A549 (cell line): ENCODE results near the gene ADORA2B. TPM values are rescaled to one million over a fixed set of nuclear protein-coding genes. Genes with fewer than 3 reads are reported as not detected.

ENCODE experiments used
- ATAC-seq, 2 experiments: fragments of 200-7000 bp in 1 of 2; fragments of >200 bp in 1 of 2; cut with Nextera tagmentation in 1 of 2; cut with Tn5 transposase in 1 of 2; 3 replicates each; pipeline versions ENCODE4 v1.8.0 to v1.9.1; 2018 to 2020; ENCODE audit warnings: mild to moderate bottlenecking in 1 of 2, moderate library complexity in 1 of 2
- CTCF ChIA-PET: fragments of 300-600 bp; sonication (Branson Sonifier 250); formaldehyde crosslinking; extraction: SDS; loops from one replicate; lab custom pipeline; 2021; ENCODE audit warnings: antibody characterized with exemption, inconsistent platforms; lab: Yijun Ruan, JAX
- POLR2A ChIA-PET: fragments of 350-600 bp; formaldehyde crosslinking; extraction: SDS; loops from one replicate; lab custom pipeline; 2021; ENCODE audit warnings: antibody characterized with exemption, inconsistent platforms; lab: Yijun Ruan, JAX
- DNase-seq, 2 experiments: peaks; one replicate each; pipeline versions ENCODE4 v3.0.0 to v3.0.0-alpha.2; 2011 to 2016; ENCODE audit warnings: low read depth in 1 of 2, low spot score in 1 of 2
- FAIRE-seq: peaks from 2 replicates; lab custom pipeline; 2011; peaks lifted over from hg19 to GRCh38; lab: Jason Lieb, UNC
- H3K27ac ChIP-seq, 2 experiments: fragments of >200 bp; sonication (Bioruptor Twin); formaldehyde crosslinking; 3 replicates each; pipeline ENCODE4 v1.5.1; 2016 to 2017
- H3K4me1 ChIP-seq: fragments of >200 bp; sonication (Bioruptor Twin); formaldehyde crosslinking; 3 replicates; pipeline ENCODE4 v1.6.1; 2016
- H3K4me2 ChIP-seq: fragments of >200 bp; sonication (Bioruptor Twin); formaldehyde crosslinking; 3 replicates; pipeline ENCODE4 v1.6.1; 2016
- H3K4me3 ChIP-seq: fragments of >200 bp; sonication (Bioruptor Twin); formaldehyde crosslinking; 3 replicates; pipeline ENCODE4 v1.5.1; 2016
- H3K9me3 ChIP-seq: fragments of >200 bp; sonication (Bioruptor Twin); formaldehyde crosslinking; 3 replicates; pipeline ENCODE4 v1.6.1; 2016
- CBX2 ChIP-seq: fragments of 200-600 bp; sonication (generic); IDR thresholded peaks from 2 replicates; pipeline ENCODE4 v1.6.1; 2016; ENCODE audit warnings: low read depth, mild to moderate bottlenecking, borderline replicate concordance
- CHD2 ChIP-seq: fragments of 150-350 bp; IDR thresholded peaks from 2 replicates; pipeline ENCODE4 v1.6.1; 2014; ENCODE audit warnings: low read length; ENCODE audit not compliant: partially characterized antibody
- CHD4 ChIP-seq: fragments of 200-600 bp; sonication (generic); IDR thresholded peaks from 2 replicates; pipeline ENCODE4 v1.6.1; 2016; ENCODE audit warnings: antibody characterized with exemption, mild to moderate bottlenecking, borderline replicate concordance
- HDAC2 ChIP-seq: fragments of 200-600 bp; sonication (generic); IDR thresholded peaks from 2 replicates; pipeline ENCODE4 v1.6.1; 2016
- HEYL ChIP-seq: fragments of 250-450 bp; sonication (Bioruptor Pico); IDR thresholded peaks from 2 replicates; pipeline ENCODE4 v1.8.0; 2021; ENCODE audit warnings: mild to moderate bottlenecking, moderate library complexity
- HOXA7 ChIP-seq: fragments of 250-450 bp; sonication (Bioruptor Pico); IDR thresholded peaks from 2 replicates; pipeline ENCODE4 v1.5.0; 2020; ENCODE audit warnings: mild to moderate bottlenecking, moderate library complexity
- HOXB5 ChIP-seq: fragments of 250-450 bp; sonication (Bioruptor Pico); IDR thresholded peaks from 2 replicates; pipeline ENCODE4 v1.5.0; 2020; ENCODE audit warnings: mild to moderate bottlenecking, moderate library complexity
- JUN ChIP-seq, 2 experiments: fragments of >200 bp; sonication (Bioruptor Twin); formaldehyde crosslinking; IDR thresholded peaks; 2 replicates in 1 of 2; 3 replicates in 1 of 2; pipeline ENCODE4 v1.6.1; 2016 to 2017
- KDM1A ChIP-seq: fragments of 200-600 bp; sonication (generic); IDR thresholded peaks from 2 replicates; pipeline ENCODE4 v1.6.1; 2016; ENCODE audit warnings: low read depth, mild to moderate bottlenecking
- KDM5A ChIP-seq: fragments of 200-600 bp; sonication (generic); IDR thresholded peaks from 2 replicates; pipeline ENCODE4 v1.6.1; 2016; ENCODE audit warnings: antibody characterized with exemption, mild to moderate bottlenecking
- MAZ ChIP-seq: fragments of 150-350 bp; IDR thresholded peaks from 2 replicates; pipeline ENCODE4 v1.6.1; 2014; ENCODE audit warnings: antibody characterized with exemption, low read depth, low read length, borderline replicate concordance
- MYC ChIP-seq: IDR thresholded peaks from 2 replicates; pipeline ENCODE4 v1.6.1; 2012; ENCODE audit warnings: mild to moderate bottlenecking, inconsistent platforms, low read length, improper control_type of control experiment, borderline replicate concordance
- NPAS2 ChIP-seq: fragments of 250-450 bp; sonication (Bioruptor Pico); IDR thresholded peaks from 2 replicates; pipeline ENCODE4 v1.8.0; 2022; ENCODE audit warnings: mild to moderate bottlenecking, moderate library complexity, borderline replicate concordance
- PHF8 ChIP-seq: fragments of 200-600 bp; sonication (generic); IDR thresholded peaks from 2 replicates; pipeline ENCODE4 v1.6.1; 2016; ENCODE audit warnings: low read depth, mild to moderate bottlenecking, antibody characterized with exemption, moderate library complexity, borderline replicate concordance
- RCOR1 ChIP-seq: fragments of 150-350 bp; IDR thresholded peaks from 2 replicates; pipeline ENCODE4 v1.6.1; 2014; ENCODE audit warnings: antibody characterized with exemption, low read length, low read depth
- RNF2 ChIP-seq: fragments of 200-600 bp; sonication (generic); IDR thresholded peaks from 2 replicates; pipeline ENCODE4 v1.6.1; 2016; ENCODE audit warnings: low read depth, mild to moderate bottlenecking, antibody characterized with exemption, moderate library complexity, borderline replicate concordance
- SREBF2 ChIP-seq: fragments of 450-650 bp; IDR thresholded peaks from 2 replicates; pipeline ENCODE4 v1.6.1; 2014; ENCODE audit warnings: mild to moderate bottlenecking, moderate library complexity
- TP53 ChIP-seq: fragments of 250-450 bp; sonication (Bioruptor Pico); IDR thresholded peaks from 2 replicates; pipeline ENCODE4 v1.5.0; 2021; ENCODE audit warnings: mild to moderate bottlenecking, moderate library complexity
- ZFP36 ChIP-seq: fragments of 450-650 bp; IDR thresholded peaks from 2 replicates; pipeline ENCODE4 v1.6.1; 2014; ENCODE audit warnings: borderline replicate concordance; ENCODE audit not compliant: partially characterized antibody
- ZSCAN20 ChIP-seq: fragments of 250-450 bp; sonication (Bioruptor Pico); IDR thresholded peaks from 2 replicates; pipeline ENCODE4 v1.8.0; 2022; ENCODE audit warnings: mild to moderate bottlenecking, moderate library complexity
- WGBS: methylation state at CpG from one replicate; pipeline ENCODE4 v1.1.6; 2017; ENCODE audit errors: missing lambda C conversion rate; 5-methylcytosine and 5-hydroxymethylcytosine counted together
- polyA plus RNA-seq, 4 experiments: library from polyadenylated mRNA; depleted of rRNA in 3 of 4; stranded (reverse); fragments of >200 nt; fragmentation: RNase III in 1 of 4; extraction: RNeasy Plus Mini Kit Qiagen cat#74134 plus additional on column Dnase treatment in 1 of 4; gene quantifications; 2 replicates in 3 of 4; 3 replicates in 1 of 4; pipeline ENCODE4 v1.2.3, GENCODE V29; 2011 to 2017
- TF ChIP-seq, protein P1 (sequence below): fragments of >200 bp; sonication (Bioruptor Twin); formaldehyde crosslinking; IDR thresholded peaks from 3 replicates; pipeline ENCODE4 v1.5.1; 2016
- TF ChIP-seq, protein P2 (sequence below): IDR thresholded peaks from 2 replicates; pipeline ENCODE4 v1.6.1; 2012
- TF ChIP-seq, protein P3 (sequence below): fragments of 200-600 bp; sonication (generic); IDR thresholded peaks from 2 replicates; pipeline ENCODE4 v1.6.1; 2016; ENCODE audit warnings: antibody characterized with exemption, mild to moderate bottlenecking, moderate library complexity

ADORA2B gene
- polyA plus RNA-seq, 2 of the 4 experiments (the other 2 are of a cell fraction), result 5.7 to 10.2 TPM

DNA sequence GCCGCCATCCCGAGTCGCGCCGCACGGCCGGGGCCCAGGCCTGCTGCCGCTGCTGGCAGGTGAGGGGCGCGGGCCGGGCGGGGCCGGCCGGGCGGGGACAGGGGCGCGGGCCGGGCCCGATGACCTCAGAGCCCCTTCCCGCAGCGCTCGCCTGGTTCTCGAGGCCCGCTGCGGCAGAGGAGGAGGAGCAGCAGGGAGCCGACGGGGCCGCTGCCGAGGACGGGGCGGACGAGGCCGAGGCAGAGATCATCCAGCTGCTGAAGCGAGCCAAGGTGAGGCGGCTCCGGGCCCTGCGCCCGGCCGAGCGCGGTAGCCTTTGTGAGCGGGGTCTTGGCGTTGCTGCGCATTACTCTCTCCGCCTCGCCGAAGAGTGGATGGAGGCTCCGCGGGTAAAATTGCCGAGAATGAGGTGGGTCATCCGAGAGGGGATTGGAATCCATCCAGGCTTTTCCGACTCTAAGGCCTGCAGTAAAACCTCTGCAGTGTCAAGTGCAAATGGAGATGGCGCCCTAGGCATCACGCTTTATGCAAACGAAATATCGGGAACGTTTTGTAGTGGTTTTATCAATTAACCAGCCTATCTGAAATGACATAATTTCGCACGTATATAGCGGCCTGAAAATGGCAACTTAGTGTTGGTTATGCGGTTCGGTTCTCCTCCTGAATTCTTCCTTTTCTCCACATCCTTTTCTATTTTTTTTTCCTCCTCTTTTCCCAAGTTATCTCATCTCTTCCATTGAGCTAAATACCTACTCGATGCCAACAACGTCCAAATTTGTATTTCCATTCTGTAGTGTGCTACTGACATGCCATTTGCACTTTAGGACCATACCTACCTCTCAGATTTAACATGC lies 55.3 kb downstream of the ADORA2B start:
- TF ChIP-seq HOXB5 (CRISPR knock-in tag) (0 out of 2 replicates have a peak, but pooled peaks have one; percentile 45), NPAS2 (CRISPR knock-in tag) (0 out of 2 replicates have a peak, but pooled peaks have one; percentile 31), CBX2 (no peak), RNF2 (no peak; the same call in 1 of the 2 replicates), MYC (no peak), HOXA7 (CRISPR knock-in tag) (0 out of 2 replicates have a peak, but pooled peaks have one; percentile 41), RCOR1 (no peak), JUN (IDR thresholded peaks at IDR 0.05) (peak; percentile 19 to 51; a peak in 4 of 5 replicates), PHF8 (peak; percentile 35)
- WGBS, result 4% methylated on average over 35 of the region's 64 CpGs

DNA sequence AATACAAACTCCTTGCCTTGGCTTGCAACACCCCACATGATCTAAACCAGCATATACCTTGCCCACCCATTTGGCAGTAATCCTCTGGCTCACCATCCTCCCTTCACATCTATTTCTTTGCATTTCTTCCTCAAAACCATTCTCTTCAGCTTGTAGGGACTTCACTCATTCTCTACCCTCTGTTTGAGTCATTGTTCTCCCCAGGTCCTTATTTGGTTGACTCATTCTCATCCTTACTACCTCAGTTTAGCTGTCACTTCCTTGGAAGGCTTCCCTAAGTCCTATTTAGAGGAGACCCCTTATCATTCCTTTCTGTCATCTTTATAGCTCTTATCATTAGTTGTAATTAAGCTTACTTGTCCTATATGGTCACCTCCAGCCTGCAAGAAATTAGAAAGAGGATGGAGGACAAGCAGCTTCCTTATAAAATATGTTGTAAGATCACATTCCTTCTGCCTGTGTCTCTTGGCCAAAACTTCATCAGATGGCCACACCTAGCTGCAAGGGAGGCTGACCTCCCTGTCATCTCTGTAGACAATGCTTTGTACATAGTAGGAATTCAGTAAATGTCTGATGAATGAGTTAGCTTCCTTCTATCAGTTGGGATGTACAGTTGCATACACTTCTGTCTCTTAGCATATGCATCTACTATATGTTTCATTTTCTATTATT lies 56.4 kb downstream of the ADORA2B start:
- peak in 1 of 2 experiments; percentile 67 for DNase-seq
- no peak for ATAC-seq
- ChIA-PET CTCF (interaction anchor here (0.6 to 6.1 kb wide), 5 partner anchors 8 to 255 kb away, joined by 3 to 46 read pairs (median 6); partner anchors contain the start of gene ADORA2B), POLR2A (interaction anchor here (0.8 to 2.1 kb wide), 3 partner anchors 11 to 284 kb away, joined by 3 to 5 read pairs (median 3); no protein-coding TSS in a partner anchor)
- TF ChIP-seq, protein P1, sequence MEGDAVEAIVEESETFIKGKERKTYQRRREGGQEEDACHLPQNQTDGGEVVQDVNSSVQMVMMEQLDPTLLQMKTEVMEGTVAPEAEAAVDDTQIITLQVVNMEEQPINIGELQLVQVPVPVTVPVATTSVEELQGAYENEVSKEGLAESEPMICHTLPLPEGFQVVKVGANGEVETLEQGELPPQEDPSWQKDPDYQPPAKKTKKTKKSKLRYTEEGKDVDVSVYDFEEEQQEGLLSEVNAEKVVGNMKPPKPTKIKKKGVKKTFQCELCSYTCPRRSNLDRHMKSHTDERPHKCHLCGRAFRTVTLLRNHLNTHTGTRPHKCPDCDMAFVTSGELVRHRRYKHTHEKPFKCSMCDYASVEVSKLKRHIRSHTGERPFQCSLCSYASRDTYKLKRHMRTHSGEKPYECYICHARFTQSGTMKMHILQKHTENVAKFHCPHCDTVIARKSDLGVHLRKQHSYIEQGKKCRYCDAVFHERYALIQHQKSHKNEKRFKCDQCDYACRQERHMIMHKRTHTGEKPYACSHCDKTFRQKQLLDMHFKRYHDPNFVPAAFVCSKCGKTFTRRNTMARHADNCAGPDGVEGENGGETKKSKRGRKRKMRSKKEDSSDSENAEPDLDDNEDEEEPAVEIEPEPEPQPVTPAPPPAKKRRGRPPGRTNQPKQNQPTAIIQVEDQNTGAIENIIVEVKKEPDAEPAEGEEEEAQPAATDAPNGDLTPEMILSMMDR, result no peak
- no peak for TF ChIP-seq CHD2
- no peak for TF ChIP-seq ZFP36
- TF ChIP-seq TP53 (CRISPR knock-in tag), result no peak
- peak overlapping the region; percentile 89 for H3K4me2 ChIP-seq
- peaks cover 10% of the 10 kb centered on the region; the same call in 1 of the 3 replicates for H3K4me1 ChIP-seq
- no peak for FAIRE-seq
- peak overlapping the region; percentile 95; the same call in 2 of the 3 replicates for H3K4me3 ChIP-seq
- H3K27ac ChIP-seq, result no peak overlapping the region
- H3K9me3 ChIP-seq, result peaks cover 21% of the 10 kb centered on the region

More for the DNA sequence above, 55.3 kb downstream of the ADORA2B start:
- ATAC-seq (peak in 1 of 2 experiments; percentile 21; a peak in 4 of 6 replicates), FAIRE-seq (no peak), DNase-seq (peak in 1 of 2 experiments; percentile 48)
- Histone ChIP-seq H3K27ac (peak overlapping the region; percentile 94 to 97), H3K4me1 (peaks cover 10% of the 10 kb centered on the region; the same call in 1 of the 3 replicates), H3K4me2 (peak overlapping the region; percentile 89), H3K9me3 (peaks cover 21% of the 10 kb centered on the region), H3K4me3 (peak overlapping the region; percentile 95)
- CTCF ChIA-PET, result interaction anchor here (0.6 to 7.7 kb wide), 12 partner anchors 9 to 194 kb away, joined by 3 to 105 read pairs (median 6); partner anchors contain the start of gene ADORA2B
- POLR2A ChIA-PET, result interaction anchor here (0.8 to 2.5 kb wide), 14 partner anchors 9 to 737 kb away, joined by 3 to 24 read pairs (median 5); partner anchors contain the start of gene ADORA2B

DNA sequence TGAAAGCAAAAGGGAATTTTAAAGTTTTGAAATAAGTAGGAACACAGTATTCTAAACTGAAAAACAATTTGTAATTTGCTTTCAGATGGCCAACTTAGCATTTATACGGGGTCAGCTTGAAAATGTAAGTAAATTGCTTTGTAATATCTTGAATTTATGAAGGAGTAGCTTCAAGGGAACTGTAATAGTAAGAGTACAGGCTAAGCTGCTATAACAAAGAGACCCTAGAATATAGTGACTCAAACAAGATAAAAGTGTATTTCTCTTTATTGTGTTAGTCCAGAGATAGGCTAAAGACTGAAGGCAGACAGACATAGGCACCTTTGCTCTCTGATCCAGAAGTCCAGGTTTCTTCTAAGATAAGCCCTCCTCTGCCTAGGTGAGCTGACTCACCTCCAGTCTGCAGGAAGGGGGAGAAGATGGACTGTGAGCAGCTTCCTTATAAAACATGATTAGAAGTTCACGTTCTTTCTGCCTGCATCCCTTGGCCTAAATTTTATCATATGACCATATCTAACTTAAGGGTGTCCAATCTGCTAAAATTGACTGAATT lies 57.9 kb downstream of the ADORA2B start:
- no peak for FAIRE-seq
- Histone ChIP-seq H3K4me1 (peaks cover 10% of the 10 kb centered on the region; the same call in 1 of the 3 replicates), H3K9me3 (peaks cover 21% of the 10 kb centered on the region), H3K4me3 (no peak overlapping the region), H3K4me2 (no peak overlapping the region), H3K27ac (no peak overlapping the region)
- 89% methylated on average over 2 of the region's 2 CpGs for whole genome bisulfite sequencing
- no peak for DNase-seq
- CTCF ChIA-PET, result interaction anchor here (6.1 kb wide), 1 partner anchor 10 kb away, joined by 46 read pairs; no protein-coding TSS in a partner anchor
- POLR2A ChIA-PET, result interaction anchor here (1.2 kb wide), 1 partner anchor 9 kb away, joined by 3 read pairs; no protein-coding TSS in a partner anchor
- ATAC-seq, result no peak
- TF ChIP-seq SREBF2, result no peak
- no peak for TF ChIP-seq KDM5A
- no peak for TF ChIP-seq CBX2
- no peak for TF ChIP-seq HDAC2
- no peak for TF ChIP-seq HEYL (CRISPR knock-in tag)
- TF ChIP-seq ZSCAN20 (CRISPR knock-in tag), result no peak
- TF ChIP-seq, protein P2, sequence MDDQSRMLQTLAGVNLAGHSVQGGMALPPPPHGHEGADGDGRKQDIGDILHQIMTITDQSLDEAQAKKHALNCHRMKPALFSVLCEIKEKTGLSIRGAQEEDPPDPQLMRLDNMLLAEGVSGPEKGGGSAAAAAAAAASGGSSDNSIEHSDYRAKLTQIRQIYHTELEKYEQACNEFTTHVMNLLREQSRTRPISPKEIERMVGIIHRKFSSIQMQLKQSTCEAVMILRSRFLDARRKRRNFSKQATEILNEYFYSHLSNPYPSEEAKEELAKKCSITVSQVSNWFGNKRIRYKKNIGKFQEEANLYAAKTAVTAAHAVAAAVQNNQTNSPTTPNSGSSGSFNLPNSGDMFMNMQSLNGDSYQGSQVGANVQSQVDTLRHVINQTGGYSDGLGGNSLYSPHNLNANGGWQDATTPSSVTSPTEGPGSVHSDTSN, result no peak
- no peak for TF ChIP-seq MAZ
- no peak for TF ChIP-seq KDM1A
- TF ChIP-seq, protein P3, sequence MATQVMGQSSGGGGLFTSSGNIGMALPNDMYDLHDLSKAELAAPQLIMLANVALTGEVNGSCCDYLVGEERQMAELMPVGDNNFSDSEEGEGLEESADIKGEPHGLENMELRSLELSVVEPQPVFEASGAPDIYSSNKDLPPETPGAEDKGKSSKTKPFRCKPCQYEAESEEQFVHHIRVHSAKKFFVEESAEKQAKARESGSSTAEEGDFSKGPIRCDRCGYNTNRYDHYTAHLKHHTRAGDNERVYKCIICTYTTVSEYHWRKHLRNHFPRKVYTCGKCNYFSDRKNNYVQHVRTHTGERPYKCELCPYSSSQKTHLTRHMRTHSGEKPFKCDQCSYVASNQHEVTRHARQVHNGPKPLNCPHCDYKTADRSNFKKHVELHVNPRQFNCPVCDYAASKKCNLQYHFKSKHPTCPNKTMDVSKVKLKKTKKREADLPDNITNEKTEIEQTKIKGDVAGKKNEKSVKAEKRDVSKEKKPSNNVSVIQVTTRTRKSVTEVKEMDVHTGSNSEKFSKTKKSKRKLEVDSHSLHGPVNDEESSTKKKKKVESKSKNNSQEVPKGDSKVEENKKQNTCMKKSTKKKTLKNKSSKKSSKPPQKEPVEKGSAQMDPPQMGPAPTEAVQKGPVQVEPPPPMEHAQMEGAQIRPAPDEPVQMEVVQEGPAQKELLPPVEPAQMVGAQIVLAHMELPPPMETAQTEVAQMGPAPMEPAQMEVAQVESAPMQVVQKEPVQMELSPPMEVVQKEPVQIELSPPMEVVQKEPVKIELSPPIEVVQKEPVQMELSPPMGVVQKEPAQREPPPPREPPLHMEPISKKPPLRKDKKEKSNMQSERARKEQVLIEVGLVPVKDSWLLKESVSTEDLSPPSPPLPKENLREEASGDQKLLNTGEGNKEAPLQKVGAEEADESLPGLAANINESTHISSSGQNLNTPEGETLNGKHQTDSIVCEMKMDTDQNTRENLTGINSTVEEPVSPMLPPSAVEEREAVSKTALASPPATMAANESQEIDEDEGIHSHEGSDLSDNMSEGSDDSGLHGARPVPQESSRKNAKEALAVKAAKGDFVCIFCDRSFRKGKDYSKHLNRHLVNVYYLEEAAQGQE, result no peak
- no peak for TF ChIP-seq CHD4
